Right lobe of liver (tissue), 4 donors: ENCODE results near the gene PLEKHA1.

ENCODE experiments used
- CTCF ChIP-seq, 4 donors: fragments of 200-600 bp in 3 of 4; fragments of 450-650 bp in 1 of 4; IDR thresholded peaks; one replicate each; pipeline versions ENCODE4 v1.5.1 to v1.8.0; 2016 to 2022; ENCODE audit warnings: antibody characterized with exemption in 4 of 4, mild to moderate bottlenecking in 2 of 4
- POLR2A ChIP-seq: fragments of 450-650 bp; IDR thresholded peaks from one replicate; pipeline ENCODE4 v1.6.1; 2017; ENCODE audit warnings: antibody characterized with exemption, mild to moderate bottlenecking
- donor health status: DM: no; HTN: no; CAD: no.
- donor health status: DM: no; HTN: no; CAD: no.
- donor health status: DM: no; HTN: yes; CAD: no.

GRCh38 chr10:122336961-122337360 is 37.5 kb upstream of the PLEKHA1 start:
- no peak for TF ChIP-seq CTCF (IDR thresholded peaks at IDR 0.05)
- no peak for TF ChIP-seq POLR2A
